CD4-positive, alpha-beta T cell (primary cell): ENCODE measurements around the gene ANTXR1. TPM values are rescaled to one million over a fixed set of nuclear protein-coding genes. Genes with fewer than 3 reads are reported as not detected.

Experiments used
- ATAC-seq: fragments of 200-7000 bp; cut with Tn5 transposase; one replicate; pipeline ENCODE4 v1.10.0; 2022; ENCODE audit warnings: mild to moderate bottlenecking; ENCODE audit not compliant: poor library complexity
- CTCF ChIA-PET: fragments of 350-600 bp; sonication (Branson Sonifier 250); formaldehyde crosslinking; loops from one replicate; lab custom pipeline; 2021; ENCODE audit warnings: antibody characterized with exemption, inconsistent platforms; lab: Charles Lee
- POLR2A ChIA-PET: fragments of 350-600 bp; sonication (Branson Sonifier 250); formaldehyde crosslinking; loops from one replicate; lab custom pipeline; 2021; ENCODE audit warnings: antibody characterized with exemption, inconsistent platforms; lab: Charles Lee
- DNase-seq, 14 experiments: peaks; one replicate each; pipeline ENCODE4 v3.0.0-alpha.2; 2013 to 2020; ENCODE audit warnings: mixed read lengths in 2 of 14
- H3K27ac ChIP-seq, 2 donors: one replicate each; pipeline versions ENCODE4 v1.5.1 to v1.7.0; 2013; ENCODE audit warnings: low read length in 2 of 2, low read depth in 1 of 2, mild to moderate bottlenecking in 1 of 2
- H3K27me3 ChIP-seq, 2 experiments: 1 replicate in 1 of 2; 2 replicates in 1 of 2; pipeline versions ENCODE4 v1.6.1 to v1.7.0; 2013; ENCODE audit warnings: low read length in 2 of 2, control low read depth in 1 of 2, mild to moderate bottlenecking in 1 of 2, moderate library complexity in 1 of 2; ENCODE audit not compliant: insufficient read depth in 2 of 2, control insufficient read depth in 1 of 2
- H3K36me3 ChIP-seq: one replicate; pipeline ENCODE4 v1.6.1; 2013; ENCODE audit warnings: low read length, control low read depth; ENCODE audit not compliant: insufficient read depth
- H3K4me1 ChIP-seq: one replicate; pipeline ENCODE4 v1.6.1; 2013; ENCODE audit warnings: low read length, control low read depth; ENCODE audit not compliant: insufficient read depth
- H3K4me3 ChIP-seq: one replicate; pipeline ENCODE4 v1.5.1; 2013; ENCODE audit warnings: mild to moderate bottlenecking, low read length, moderate library complexity
- H3K9me3 ChIP-seq, 2 experiments: 1 replicate in 1 of 2; 2 replicates in 1 of 2; pipeline versions ENCODE4 v1.6.1 to v1.7.0; 2013; ENCODE audit warnings: low read length in 2 of 2, mild to moderate bottlenecking in 2 of 2, control low read depth in 1 of 2, moderate library complexity in 1 of 2; ENCODE audit not compliant: control insufficient read depth in 1 of 2, insufficient read depth in 1 of 2
- H3K27ac Mint-ChIP-seq: one replicate; pipeline ENCODE4 v1.8.0; 2020; ENCODE audit warnings: mixed read lengths
- H3K27me3 Mint-ChIP-seq: one replicate; pipeline ENCODE4 v1.8.0; 2021; ENCODE audit warnings: mixed read lengths
- H3K36me3 Mint-ChIP-seq: one replicate; pipeline ENCODE4 v1.8.0; 2021; ENCODE audit warnings: low read depth, mixed read lengths
- H3K4me1 Mint-ChIP-seq: one replicate; pipeline ENCODE4 v1.8.0; 2021; ENCODE audit warnings: low read depth, mixed read lengths
- H3K4me3 Mint-ChIP-seq: one replicate; pipeline ENCODE4 v1.8.0; 2020; ENCODE audit warnings: mild to moderate bottlenecking, mixed read lengths
- H3K9me3 Mint-ChIP-seq: one replicate; pipeline ENCODE4 v1.8.0; 2020; ENCODE audit warnings: mixed read lengths
- CTCF ChIP-seq: fragments of 200-600 bp; IDR thresholded peaks from one replicate; pipeline ENCODE4 v1.8.0; 2022; ENCODE audit warnings: antibody characterized with exemption, mild to moderate bottlenecking
- intact Hi-C, 2 experiments: fragments of 100-400 bp; cut with DNase I in 1 of 2; cut with micrococcal nuclease in 1 of 2; formaldehyde crosslinking; loops; one replicate each; pipeline versions ENCODE4 v1.15.1 to v1.9.0; 2023 to 2025; cut with DNase I, micrococcal nuclease
- total RNA-seq, 174 experiments: library from RNA in 2 of 174; stranded (reverse) in 2 of 174; gene quantifications; one replicate each; pipeline ENCODE4 v1.2.3 and lab custom pipeline; 2021 to 2026

The ANTXR1 gene
- total RNA-seq, 2 experiments from 2014 or later = not detected

GRCh38 chr2:69111076-69111475, 98.1 kb downstream of the ANTXR1 start:
- ATAC-seq = no peak
- H3K27ac Mint-ChIP-seq = no peak overlapping the region
- H3K27me3 Mint-ChIP-seq = peaks cover 5% of the 10 kb centered on the region
- H3K9me3 ChIP-seq = no peaks in the 10 kb centered on the region
- TF ChIP-seq CTCF = no peak
- no peaks in the 10 kb centered on the region for H3K36me3 Mint-ChIP-seq
- DNase-seq = no peak
- no peaks in the 10 kb centered on the region for H3K9me3 Mint-ChIP-seq
- H3K4me1 ChIP-seq = no peaks in the 10 kb centered on the region
- no peaks in the 10 kb centered on the region for H3K4me1 Mint-ChIP-seq
- no peak overlapping the region for H3K4me3 ChIP-seq
- no peak overlapping the region for H3K4me3 Mint-ChIP-seq
- POLR2A ChIA-PET = no interaction called here
- H3K27me3 ChIP-seq = peaks cover 0 to 3% of the 10 kb centered on the region in 2 experiments
- H3K36me3 ChIP-seq = no peaks in the 10 kb centered on the region
- no peak overlapping the region for H3K27ac ChIP-seq
- CTCF ChIA-PET = no interaction called here
- intact Hi-C loops = no loop called here

- DNase-seq (no peak), ATAC-seq (no peak)
- CTCF ChIA-PET = no interaction called here
- intact Hi-C loops = no loop called here
- no peaks in the 10 kb centered on the region for H3K9me3 ChIP-seq
- H3K27ac ChIP-seq = no peak overlapping the region
- H3K36me3 ChIP-seq = no peaks in the 10 kb centered on the region
- Mint-ChIP-seq H3K36me3 (no peaks in the 10 kb centered on the region), H3K4me1 (no peaks in the 10 kb centered on the region), H3K9me3 (no peaks in the 10 kb centered on the region), H3K4me3 (no peak overlapping the region), H3K27me3 (no peaks in the 10 kb centered on the region), H3K27ac (no peak overlapping the region)
- H3K4me1 ChIP-seq = no peaks in the 10 kb centered on the region
- peaks cover 0 to 3% of the 10 kb centered on the region in 2 experiments for H3K27me3 ChIP-seq
- TF ChIP-seq CTCF = no peak
- POLR2A ChIA-PET = no interaction called here
- H3K4me3 ChIP-seq = no peak overlapping the region
Measured at GRCh38 chr2:69113627-69114026, 100.6 kb downstream of the ANTXR1 start.

GRCh38 chr2:69114534-69114933, 101.6 kb downstream of the ANTXR1 start:
- DNase-seq (no peak), ATAC-seq (no peak)
- Mint-ChIP-seq H3K27me3 (no peaks in the 10 kb centered on the region), H3K4me3 (no peak overlapping the region), H3K27ac (no peak overlapping the region), H3K4me1 (no peaks in the 10 kb centered on the region), H3K9me3 (no peaks in the 10 kb centered on the region), H3K36me3 (no peaks in the 10 kb centered on the region)
- Histone ChIP-seq H3K9me3 (no peaks in the 10 kb centered on the region), H3K27ac (no peak overlapping the region), H3K4me1 (no peaks in the 10 kb centered on the region), H3K27me3 (peaks cover 0 to 3% of the 10 kb centered on the region in 2 experiments), H3K36me3 (no peaks in the 10 kb centered on the region), H3K4me3 (no peak overlapping the region)
- intact Hi-C loops = no loop called here
- ChIA-PET POLR2A (no interaction called here), CTCF (no interaction called here)
- TF ChIP-seq CTCF = no peak
